ENCODE results near the gene TRIM46. TPM values are rescaled to one million over a fixed set of nuclear protein-coding genes. Genes with fewer than 3 reads are reported as not detected.

The TRIM46 gene
- total RNA-seq = 1 to 10 TPM; 6.7 to 6.8 TPM
- 10 to 100 TPM; 29.5 to 37.6 TPM for polyA plus RNA-seq (ENCODE audit: insufficient read length in 2 of 2)
- long read RNA-seq, donor 1, partial matches to known transcripts = 12 of 12 reads
- long read RNA-seq, donor 1, other reads (novel, unspliced or antisense) = 0 of 12 reads
- long read RNA-seq, donor 2 = 0 reads
- long read RNA-seq, donor 3, partial matches to known transcripts = 5 of 8 reads
- long read RNA-seq, donor 3, other reads (novel, unspliced or antisense) = 0 of 8 reads
- long read RNA-seq, donor 4 = 0 reads

- Histone ChIP-seq H3K27ac (ENCODE audit: low read depth, low read length) (peak within 1 kb of the TSS; percentile 90), H3K4me3 (ENCODE audit: low read depth, low read length) (peak within 1 kb of the TSS; percentile 95), H3K36me3 (ENCODE audit: control insufficient read depth, insufficient read depth, low read length) (peaks cover 44% of the 10 kb centered on the region), H3K9me3 (ENCODE audit: control insufficient read depth, insufficient read depth, low read length) (no peaks in the 10 kb centered on the region), H3K4me1 (ENCODE audit: control insufficient read depth, insufficient read depth, low read length) (peaks cover 54% of the 10 kb centered on the region), H3K27me3 (ENCODE audit: control insufficient read depth, insufficient read depth, low read length) (no peaks in the 10 kb centered on the region)
- peak in 4 of 6 donors; percentile 60 to 97 (median 79) for DNase-seq (ENCODE audit: low read depth in 4 of 6, low spot score in 6 of 6)
- under 1% methylated on average over 30 of the region's 38 CpGs for WGBS (ENCODE audit: insufficient coverage)
Measured at GRCh38 chr1:155173478-155174323, at the start of gene TRIM46. TRIM46 (plus strand) TSS chr1:155173849; CDS start chr1:155173967, 118 bp downstream.

- Histone ChIP-seq H3K4me3 (ENCODE audit: low read depth, low read length) (no peak overlapping the region), H3K4me1 (ENCODE audit: control insufficient read depth, insufficient read depth, low read length) (peaks cover 52% of the 10 kb centered on the region), H3K9me3 (ENCODE audit: control insufficient read depth, insufficient read depth, low read length) (no peaks in the 10 kb centered on the region), H3K36me3 (ENCODE audit: control insufficient read depth, insufficient read depth, low read length) (no peaks in the 10 kb centered on the region), H3K27me3 (ENCODE audit: control insufficient read depth, insufficient read depth, low read length) (peaks cover 62% of the 10 kb centered on the region), H3K27ac (ENCODE audit: low read depth, low read length) (no peak overlapping the region)
- 47% methylated on average over 12 of the region's 16 CpGs for WGBS (ENCODE audit: insufficient coverage)
- DNase-seq (ENCODE audit: low read depth in 4 of 6, low spot score in 6 of 6) = peak in 1 of 6 donors; percentile 27
Measured at GRCh38 chr1:155124503-155125463, 48.9 kb upstream of the TRIM46 start.

GRCh38 chr1:155125511-155125945 is 48.1 kb upstream of the TRIM46 start:
- peak overlapping the region; percentile 33 for H3K27ac ChIP-seq (ENCODE audit: low read depth, low read length)
- no peak overlapping the region for H3K4me3 ChIP-seq (ENCODE audit: low read depth, low read length)

GRCh38 chr1:155125946-155126555 is 47.6 kb upstream of the TRIM46 start:
- peak overlapping the region; percentile 57 for H3K4me3 ChIP-seq (ENCODE audit: low read depth, low read length)
- H3K4me1 ChIP-seq (ENCODE audit: control insufficient read depth, insufficient read depth, low read length) = peaks cover 57% of the 10 kb centered on the region
- DNase-seq (ENCODE audit: low read depth in 4 of 6, low spot score in 6 of 6) = peak in 2 of 6 donors; percentile 65 to 78
- no peaks in the 10 kb centered on the region for H3K9me3 ChIP-seq (ENCODE audit: control insufficient read depth, insufficient read depth, low read length)
- H3K27ac ChIP-seq (ENCODE audit: low read depth, low read length) = peak overlapping the region; percentile 61
- H3K36me3 ChIP-seq (ENCODE audit: control insufficient read depth, insufficient read depth, low read length) = no peaks in the 10 kb centered on the region
- peaks cover 63% of the 10 kb centered on the region for H3K27me3 ChIP-seq (ENCODE audit: control insufficient read depth, insufficient read depth, low read length)
- 5% methylated on average over 53 of the region's 53 CpGs for WGBS (ENCODE audit: insufficient coverage)

More at GRCh38 chr1:155125511-155125945, 48.1 kb upstream of the TRIM46 start:
- no peaks in the 10 kb centered on the region for H3K36me3 ChIP-seq (ENCODE audit: control insufficient read depth, insufficient read depth, low read length)
- peaks cover 66% of the 10 kb centered on the region for H3K27me3 ChIP-seq (ENCODE audit: control insufficient read depth, insufficient read depth, low read length)
- no peaks in the 10 kb centered on the region for H3K9me3 ChIP-seq (ENCODE audit: control insufficient read depth, insufficient read depth, low read length)
- 43% methylated on average over 11 of the region's 11 CpGs for WGBS (ENCODE audit: insufficient coverage)
- peaks cover 57% of the 10 kb centered on the region for H3K4me1 ChIP-seq (ENCODE audit: control insufficient read depth, insufficient read depth, low read length)
- DNase-seq (ENCODE audit: low read depth in 4 of 6, low spot score in 6 of 6) = no peak

- Histone ChIP-seq H3K9me3 (ENCODE audit: control insufficient read depth, insufficient read depth, low read length) (no peaks in the 10 kb centered on the region), H3K36me3 (ENCODE audit: control insufficient read depth, insufficient read depth, low read length) (peaks cover 3% of the 10 kb centered on the region), H3K4me1 (ENCODE audit: control insufficient read depth, insufficient read depth, low read length) (peaks cover 57% of the 10 kb centered on the region), H3K4me3 (ENCODE audit: low read depth, low read length) (peak overlapping the region; percentile 57), H3K27ac (ENCODE audit: low read depth, low read length) (peak overlapping the region; percentile 61), H3K27me3 (ENCODE audit: control insufficient read depth, insufficient read depth, low read length) (peaks cover 60% of the 10 kb centered on the region)
- WGBS (ENCODE audit: insufficient coverage) = 1% methylated on average over 32 of the region's 32 CpGs
- DNase-seq (ENCODE audit: low read depth in 4 of 6, low spot score in 6 of 6) = peak in 2 of 6 donors; percentile 74 to 76
Measured at GRCh38 chr1:155126556-155127104, 47.0 kb upstream of the TRIM46 start.

- peak in 2 of 6 donors; percentile 77 to 86 for DNase-seq (ENCODE audit: low read depth in 4 of 6, low spot score in 6 of 6)
- no peaks in the 10 kb centered on the region for H3K9me3 ChIP-seq (ENCODE audit: control insufficient read depth, insufficient read depth, low read length)
- peak within 1 kb of the TSS; percentile 61 for H3K27ac ChIP-seq (ENCODE audit: low read depth, low read length)
- H3K27me3 ChIP-seq (ENCODE audit: control insufficient read depth, insufficient read depth, low read length) = peaks cover 60% of the 10 kb centered on the region
- under 1% methylated on average over 65 of the region's 76 CpGs for WGBS (ENCODE audit: insufficient coverage)
- H3K4me3 ChIP-seq (ENCODE audit: low read depth, low read length) = peak within 1 kb of the TSS; percentile 58
- H3K4me1 ChIP-seq (ENCODE audit: control insufficient read depth, insufficient read depth, low read length) = peaks cover 57% of the 10 kb centered on the region
- peaks cover 3% of the 10 kb centered on the region for H3K36me3 ChIP-seq (ENCODE audit: control insufficient read depth, insufficient read depth, low read length)
Measured at GRCh38 chr1:155127105-155127966, 46.3 kb upstream of the TRIM46 start, which contains the start of gene EFNA1. EFNA1 (plus strand) TSS chr1:155127876; CDS start chr1:155127978, 102 bp downstream.

- Histone ChIP-seq H3K27me3 (ENCODE audit: control insufficient read depth, insufficient read depth, low read length) (peaks cover 60% of the 10 kb centered on the region), H3K4me3 (ENCODE audit: low read depth, low read length) (peak overlapping the region; percentile 58), H3K9me3 (ENCODE audit: control insufficient read depth, insufficient read depth, low read length) (no peaks in the 10 kb centered on the region), H3K36me3 (ENCODE audit: control insufficient read depth, insufficient read depth, low read length) (peaks cover 3% of the 10 kb centered on the region), H3K4me1 (ENCODE audit: control insufficient read depth, insufficient read depth, low read length) (peaks cover 57% of the 10 kb centered on the region), H3K27ac (ENCODE audit: low read depth, low read length) (peak overlapping the region; percentile 22)
- WGBS (ENCODE audit: insufficient coverage) = 5% methylated on average over 13 of the region's 17 CpGs
- DNase-seq (ENCODE audit: low read depth in 4 of 6, low spot score in 6 of 6) = peak in 1 of 6 donors; percentile 13
Measured at GRCh38 chr1:155127967-155128754, 45.5 kb upstream of the TRIM46 start.

Data from spinal cord (tissue), 10 donors.